ENCODE measurements around the gene CUL4A. TPM values are rescaled to one million over a fixed set of nuclear protein-coding genes. Genes with fewer than 3 reads are reported as not detected.
"Not testable (repeated sequence)": the region's sequence is repeated elsewhere in the genome, so short reads cannot be mapped to it uniquely, and the experiment has no call there.

CUL4A gene
- polyA plus RNA-seq (2011; rRNA removed) (69.4 and 75.4 TPM in 2 replicates), polyA minus RNA-seq (2011; rRNA and poly(A)+ RNA removed) (56.7 and 59.9 TPM in 2 replicates)

DNA sequence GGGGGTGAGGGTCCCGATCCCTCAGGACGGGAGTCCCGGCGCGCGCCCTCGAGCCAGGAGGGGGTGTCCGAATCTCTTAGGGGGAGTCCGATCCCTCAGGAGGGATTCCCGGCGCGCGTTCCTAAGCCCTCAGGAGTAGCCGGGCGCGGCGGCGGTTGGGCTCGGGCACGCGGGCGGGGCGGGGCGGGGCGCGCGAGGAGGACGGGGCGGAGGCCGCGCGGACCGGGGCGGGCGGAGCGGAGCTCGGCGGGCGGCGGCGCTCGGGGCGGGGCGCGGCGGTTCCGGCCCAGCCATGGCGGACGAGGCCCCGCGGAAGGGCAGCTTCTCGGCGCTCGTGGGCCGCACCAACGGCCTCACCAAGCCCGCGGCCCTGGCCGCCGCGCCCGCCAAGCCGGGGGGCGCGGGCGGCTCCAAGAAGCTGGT is at the start of gene CUL4A:
Gene CUL4A, plus strand, starts transcription at position 278 of the 423 bp plus-strand sequence. Its CDS starts 15 bp downstream, at position 293.
- H3K27ac ChIP-seq (ENCODE audit: low read depth, low read length): peak within 1 kb of the TSS; percentile 95
- H3K4me3 ChIP-seq (ENCODE audit: low read depth, low read length): peak within 1 kb of the TSS; percentile 95
- TF ChIP-seq, protein P1, sequence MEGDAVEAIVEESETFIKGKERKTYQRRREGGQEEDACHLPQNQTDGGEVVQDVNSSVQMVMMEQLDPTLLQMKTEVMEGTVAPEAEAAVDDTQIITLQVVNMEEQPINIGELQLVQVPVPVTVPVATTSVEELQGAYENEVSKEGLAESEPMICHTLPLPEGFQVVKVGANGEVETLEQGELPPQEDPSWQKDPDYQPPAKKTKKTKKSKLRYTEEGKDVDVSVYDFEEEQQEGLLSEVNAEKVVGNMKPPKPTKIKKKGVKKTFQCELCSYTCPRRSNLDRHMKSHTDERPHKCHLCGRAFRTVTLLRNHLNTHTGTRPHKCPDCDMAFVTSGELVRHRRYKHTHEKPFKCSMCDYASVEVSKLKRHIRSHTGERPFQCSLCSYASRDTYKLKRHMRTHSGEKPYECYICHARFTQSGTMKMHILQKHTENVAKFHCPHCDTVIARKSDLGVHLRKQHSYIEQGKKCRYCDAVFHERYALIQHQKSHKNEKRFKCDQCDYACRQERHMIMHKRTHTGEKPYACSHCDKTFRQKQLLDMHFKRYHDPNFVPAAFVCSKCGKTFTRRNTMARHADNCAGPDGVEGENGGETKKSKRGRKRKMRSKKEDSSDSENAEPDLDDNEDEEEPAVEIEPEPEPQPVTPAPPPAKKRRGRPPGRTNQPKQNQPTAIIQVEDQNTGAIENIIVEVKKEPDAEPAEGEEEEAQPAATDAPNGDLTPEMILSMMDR (IDR thresholded peaks at IDR 0.05; ENCODE audit: low read depth, low read length): no peak
- no peak for DNase-seq (ENCODE audit: low read depth, low spot score)
- no peaks in the 10 kb centered on the region for H3K27me3 ChIP-seq (ENCODE audit: control insufficient read depth, insufficient read depth, low read length)
- ChIA-PET POLR2A (interaction anchor here (0.6 to 2.6 kb wide), 12 partner anchors 9 to 88 kb away, joined by 3 to 18 read pairs (median 4); partner anchors contain the start of genes F10 and LAMP1), CTCF (no interaction called here)
- no peaks in the 10 kb centered on the region; the same call in 1 of the 2 replicates for H3K9me3 ChIP-seq (ENCODE audit: control insufficient read depth, insufficient read depth, low read length)

DNA sequence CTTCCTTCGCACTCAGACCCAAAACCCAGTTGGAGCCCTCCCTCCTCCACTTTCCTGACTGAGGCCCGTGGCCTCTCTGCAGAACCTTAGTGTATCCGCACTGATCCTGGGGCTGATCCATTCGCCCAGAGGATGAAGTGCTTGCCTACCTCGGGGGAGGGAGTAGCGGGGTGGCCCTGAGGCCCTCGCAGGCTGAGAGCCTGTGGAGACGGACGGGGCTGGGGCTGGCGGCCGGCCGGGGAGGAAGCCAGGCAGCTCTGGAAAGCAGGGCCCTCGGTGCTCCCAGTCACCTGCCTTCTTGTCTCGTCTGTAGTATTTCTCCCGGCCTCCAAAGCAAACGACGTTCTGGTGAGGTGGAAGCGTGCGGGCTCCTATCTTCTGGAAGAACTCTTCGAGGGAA is 49.7 kb upstream of the CUL4A start:
- POLR2A ChIA-PET: no interaction called here
- Histone ChIP-seq H3K27ac (ENCODE audit: low read depth, low read length) (no peak overlapping the region), H3K9me3 (ENCODE audit: control insufficient read depth, insufficient read depth, low read length) (peaks cover 5% of the 10 kb centered on the region; the same call in 1 of the 2 replicates), H3K27me3 (ENCODE audit: control insufficient read depth, insufficient read depth, low read length) (peaks cover 4% of the 10 kb centered on the region), H3K4me3 (ENCODE audit: low read depth, low read length) (no peak overlapping the region)
- no peak for DNase-seq (ENCODE audit: low read depth, low spot score)
- CTCF ChIA-PET: no interaction called here
- TF ChIP-seq, protein P1 (IDR thresholded peaks at IDR 0.05; ENCODE audit: low read depth, low read length): no peak

DNA sequence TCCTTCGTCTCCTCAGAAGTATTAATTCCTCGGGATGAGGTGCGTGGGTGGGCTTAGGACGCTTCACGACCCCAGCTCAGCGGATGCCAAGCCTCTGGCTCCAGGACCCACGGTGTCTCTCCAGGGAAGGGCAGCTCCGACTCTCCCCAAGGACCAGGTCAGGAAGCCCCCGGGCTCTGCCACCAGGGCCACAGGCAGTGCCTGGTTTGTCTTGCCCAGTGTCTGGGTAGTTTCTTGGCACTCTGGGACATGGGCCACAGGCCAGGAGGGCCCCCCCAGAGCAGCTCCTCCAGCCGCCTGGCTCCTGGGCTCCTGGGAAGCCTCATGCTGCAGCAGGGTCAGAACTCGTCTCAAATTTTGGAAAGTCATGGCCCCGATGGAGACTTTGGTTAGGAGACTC is 48.4 kb upstream of the CUL4A start:
- ChIA-PET POLR2A (no interaction called here), CTCF (no interaction called here)
- TF ChIP-seq, protein P1 (IDR thresholded peaks at IDR 0.05; ENCODE audit: low read depth, low read length): no peak
- Histone ChIP-seq H3K27me3 (ENCODE audit: control insufficient read depth, insufficient read depth, low read length) (peaks cover 4% of the 10 kb centered on the region), H3K4me3 (ENCODE audit: low read depth, low read length) (no peak overlapping the region), H3K9me3 (ENCODE audit: control insufficient read depth, insufficient read depth, low read length) (peaks cover 4% of the 10 kb centered on the region; the same call in 1 of the 2 replicates), H3K27ac (ENCODE audit: low read depth, low read length) (no peak overlapping the region)
- no peak for DNase-seq (ENCODE audit: low read depth, low spot score)

DNA sequence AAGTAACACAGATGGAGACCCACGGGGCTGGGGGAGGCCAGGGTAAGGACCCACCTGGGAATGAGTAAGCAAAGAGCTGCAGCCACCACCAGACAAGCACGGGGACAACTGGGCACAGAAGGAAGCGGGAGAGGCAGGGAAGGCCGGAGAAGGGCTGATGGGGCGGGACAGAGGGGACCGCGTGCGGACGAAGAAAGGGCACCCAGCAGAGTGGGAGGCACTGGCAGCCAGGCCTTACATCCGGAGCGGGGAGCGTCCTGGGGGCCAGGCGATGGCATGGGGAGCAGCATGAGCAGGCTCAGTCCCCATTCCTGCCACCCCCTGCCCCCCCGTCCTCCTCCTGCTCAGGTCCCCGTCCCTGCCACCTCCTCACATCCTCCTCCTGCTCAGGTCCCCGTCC is 48.0 kb upstream of the CUL4A start:
- no peak for DNase-seq (ENCODE audit: low read depth, low spot score)
- POLR2A ChIA-PET: no interaction called here

DNA sequence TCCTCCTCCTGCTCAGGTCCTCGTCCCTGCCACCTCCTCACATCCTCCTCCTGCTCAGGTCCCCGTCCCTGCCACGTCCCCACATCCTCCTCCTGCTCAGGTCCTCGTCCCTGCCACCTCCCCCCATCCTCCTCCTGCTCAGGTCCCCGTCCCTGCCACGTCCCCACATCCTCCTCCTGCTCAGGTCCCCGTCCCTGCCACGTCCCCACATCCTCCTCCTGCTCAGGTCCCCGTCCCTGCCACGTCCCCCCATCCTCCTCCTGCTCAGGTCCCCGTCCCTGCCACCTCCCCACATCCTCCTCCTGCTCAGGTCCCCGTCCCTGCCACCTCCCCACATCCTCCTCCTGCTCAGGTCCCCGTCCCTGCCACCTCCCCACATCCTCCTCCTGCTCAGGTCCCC is 47.4 kb upstream of the CUL4A start:
- CTCF ChIA-PET; H3K9me3 ChIP-seq (ENCODE audit: control insufficient read depth, insufficient read depth, low read length); DNase-seq (ENCODE audit: low read depth, low spot score); H3K4me3 ChIP-seq (ENCODE audit: low read depth, low read length); H3K27ac ChIP-seq (ENCODE audit: low read depth, low read length); POLR2A ChIA-PET; H3K27me3 ChIP-seq (ENCODE audit: control insufficient read depth, insufficient read depth, low read length): not testable (repeated sequence)

More for the DNA sequence above, 48.0 kb upstream of the CUL4A start:
- Histone ChIP-seq H3K27me3 (ENCODE audit: control insufficient read depth, insufficient read depth, low read length) (peaks cover 4% of the 10 kb centered on the region), H3K4me3 (ENCODE audit: low read depth, low read length) (no peak overlapping the region), H3K27ac (ENCODE audit: low read depth, low read length) (no peak overlapping the region), H3K9me3 (ENCODE audit: control insufficient read depth, insufficient read depth, low read length) (no peaks in the 10 kb centered on the region)
- TF ChIP-seq, protein P1 (IDR thresholded peaks at IDR 0.05; ENCODE audit: low read depth, low read length): no peak
- CTCF ChIA-PET: no interaction called here

Measured in AG04450 (cell line).